HG02588 (cell line): ENCODE results near the gene KLK5.

Experiments
- ATAC-seq: cut with Tn5 transposase; IDR thresholded peaks from one replicate; pipeline ENCODE4 v1.9.1; 2021; ENCODE audit warnings: mild to moderate bottlenecking, moderate library complexity; ENCODE audit not compliant: unreplicated experiment

KLK5 gene

DNA sequence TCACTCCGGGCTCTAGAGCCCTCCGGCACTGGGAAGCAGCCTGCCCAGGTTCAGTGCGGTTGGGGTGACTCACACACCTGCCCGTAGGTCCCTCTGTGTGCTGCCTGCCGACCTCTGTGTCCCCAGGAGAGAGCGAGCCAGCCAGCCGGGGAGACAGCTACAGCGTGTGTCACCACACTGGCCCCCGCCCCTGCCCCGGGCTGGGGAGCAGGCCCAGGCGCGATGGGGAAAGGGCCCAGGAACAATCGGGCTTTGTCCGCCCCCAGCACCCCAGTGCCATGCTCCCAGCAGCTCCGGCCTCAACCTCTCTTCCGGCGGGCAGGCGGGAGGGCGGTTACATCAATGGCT, 16.5 kb upstream of the KLK5 start, which contains the start of gene KLK6:
KLK6 (minus strand) TSS at position 179 of the 348 bp plus-strand sequence. CDS start 1,487 bp downstream, outside the sequence.
- no peak for ATAC-seq

DNA sequence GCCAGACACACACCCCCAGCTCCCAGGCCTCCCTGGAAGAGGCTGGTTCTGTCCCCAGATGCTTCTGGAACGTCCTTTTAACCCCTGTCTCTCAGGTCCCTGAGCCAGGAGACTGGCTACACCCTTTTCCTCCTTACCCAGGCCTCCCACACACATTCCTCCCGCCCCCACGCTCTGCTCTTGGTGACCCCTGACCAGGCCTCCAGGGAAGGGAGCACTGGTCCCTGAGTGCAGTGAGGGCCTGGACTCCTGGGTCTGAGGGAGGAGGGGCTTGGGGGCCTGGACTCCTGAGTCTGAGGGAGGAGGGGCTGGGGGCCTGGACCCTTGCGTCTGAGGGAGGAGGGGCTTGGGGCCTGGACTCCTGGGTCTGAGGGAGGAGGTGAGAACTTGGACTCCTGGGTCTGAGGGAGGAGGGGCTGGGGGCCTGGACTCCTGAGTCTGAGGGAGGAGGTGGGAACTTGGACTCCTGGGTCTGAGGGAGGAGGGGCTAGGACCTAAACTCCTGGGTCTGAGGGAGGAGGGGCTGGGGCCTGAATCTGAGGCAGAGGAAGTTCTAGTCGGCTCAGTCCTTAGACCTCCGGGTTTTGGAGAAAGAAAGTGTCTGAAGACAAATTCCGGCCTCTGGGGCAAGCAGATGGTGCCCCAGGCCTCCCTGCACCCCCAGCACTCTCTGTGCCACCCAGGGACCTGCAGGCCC, 16.0 kb upstream of the KLK5 start:
- no peak for ATAC-seq

DNA sequence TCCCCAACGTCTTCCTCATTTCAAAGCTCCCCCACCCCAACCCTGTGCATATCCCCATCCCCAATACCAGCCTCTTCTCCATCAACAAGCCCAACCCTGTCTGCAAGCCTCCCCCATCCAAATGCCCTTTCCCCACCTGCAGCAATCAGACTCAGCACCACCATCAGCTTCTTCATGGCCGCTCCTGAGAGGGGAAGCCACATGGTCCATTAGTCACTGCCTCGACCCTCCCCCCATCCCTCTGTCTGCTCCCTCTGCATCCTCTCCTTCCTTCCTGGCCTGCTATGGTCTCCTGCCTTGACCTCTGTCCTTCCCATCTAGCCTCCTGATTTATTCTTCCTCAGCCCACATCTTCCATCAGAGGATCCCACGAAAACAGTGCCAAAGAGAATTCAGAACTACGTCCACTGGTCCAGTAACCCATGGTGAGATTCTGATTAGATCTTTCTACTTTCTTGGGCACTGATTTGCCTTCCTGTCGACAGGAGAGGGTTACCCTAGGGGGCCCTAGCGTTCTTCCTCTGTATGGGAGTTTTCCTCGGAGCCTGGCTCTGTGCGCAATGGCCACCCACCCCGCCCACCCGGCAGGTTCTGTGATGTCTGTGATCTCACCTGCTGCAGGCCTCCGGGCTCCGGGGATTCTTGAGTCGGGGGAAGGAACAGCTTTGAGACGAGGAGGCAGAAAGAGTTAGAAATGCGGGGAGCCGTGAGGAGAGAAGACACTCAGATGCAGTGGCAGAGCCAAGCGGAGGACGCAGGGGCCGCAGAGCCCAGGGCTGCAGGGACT, 15.3 kb upstream of the KLK5 start:
- ATAC-seq: no peak

DNA sequence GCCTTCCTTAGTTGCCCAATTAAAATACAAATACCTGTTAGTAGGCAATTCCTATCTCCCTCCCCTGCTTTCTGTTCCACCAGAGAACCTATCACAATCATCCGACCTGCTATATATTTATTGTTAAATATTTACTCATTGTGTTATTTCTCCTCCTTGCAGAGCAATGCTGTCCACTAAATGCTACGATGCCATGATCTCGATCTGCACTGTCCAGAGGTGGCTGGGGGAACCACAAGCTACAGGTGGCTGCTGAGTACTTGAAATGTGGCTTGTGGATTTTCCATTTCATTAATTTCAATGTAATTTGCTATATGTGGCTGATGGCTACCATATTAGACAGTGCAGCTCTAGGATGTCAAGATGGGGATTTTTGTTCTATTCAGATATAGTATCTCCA, 11.4 kb upstream of the KLK5 start:
- no peak for ATAC-seq

DNA sequence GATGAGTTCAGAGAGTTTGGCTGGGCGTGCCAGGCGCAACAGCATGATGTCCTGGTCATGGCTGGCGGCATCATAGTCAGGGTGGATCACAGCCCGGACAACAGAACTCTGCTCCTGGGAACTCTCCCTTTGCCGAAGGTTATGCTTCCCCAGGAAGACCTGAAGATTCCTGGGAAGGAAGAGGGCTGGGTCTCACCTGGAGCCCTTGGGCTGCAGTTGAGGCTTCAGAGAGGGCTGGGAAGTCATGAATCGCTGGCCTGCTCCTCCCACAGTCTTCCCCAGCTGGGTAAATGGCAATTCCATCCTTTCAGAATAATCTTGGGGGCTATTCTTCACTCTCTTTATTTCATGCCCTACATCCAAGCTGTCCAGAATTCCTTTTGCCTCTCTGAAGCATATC, 10.5 kb upstream of the KLK5 start:
- ATAC-seq: no peak

DNA sequence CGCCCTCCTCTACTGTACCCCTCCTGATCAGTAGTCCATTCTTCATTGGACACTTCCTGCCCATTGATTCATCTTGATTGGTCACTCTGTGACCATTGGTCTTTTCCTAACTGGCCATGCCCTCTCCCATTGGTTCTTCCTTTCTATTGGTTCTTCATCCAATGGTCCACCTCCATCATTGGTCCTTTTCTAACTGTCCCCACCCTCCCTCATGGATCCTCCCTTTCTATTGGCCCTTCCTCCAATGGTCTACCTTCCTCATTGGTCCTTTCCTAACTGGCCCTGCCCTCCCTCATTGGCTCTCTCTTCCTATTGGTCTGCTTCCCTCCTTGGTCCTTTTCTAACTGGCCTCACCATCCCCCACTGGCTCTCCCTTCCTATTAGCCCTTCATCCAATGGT, 9.4 kb upstream of the KLK5 start:
- ATAC-seq: no peak

DNA sequence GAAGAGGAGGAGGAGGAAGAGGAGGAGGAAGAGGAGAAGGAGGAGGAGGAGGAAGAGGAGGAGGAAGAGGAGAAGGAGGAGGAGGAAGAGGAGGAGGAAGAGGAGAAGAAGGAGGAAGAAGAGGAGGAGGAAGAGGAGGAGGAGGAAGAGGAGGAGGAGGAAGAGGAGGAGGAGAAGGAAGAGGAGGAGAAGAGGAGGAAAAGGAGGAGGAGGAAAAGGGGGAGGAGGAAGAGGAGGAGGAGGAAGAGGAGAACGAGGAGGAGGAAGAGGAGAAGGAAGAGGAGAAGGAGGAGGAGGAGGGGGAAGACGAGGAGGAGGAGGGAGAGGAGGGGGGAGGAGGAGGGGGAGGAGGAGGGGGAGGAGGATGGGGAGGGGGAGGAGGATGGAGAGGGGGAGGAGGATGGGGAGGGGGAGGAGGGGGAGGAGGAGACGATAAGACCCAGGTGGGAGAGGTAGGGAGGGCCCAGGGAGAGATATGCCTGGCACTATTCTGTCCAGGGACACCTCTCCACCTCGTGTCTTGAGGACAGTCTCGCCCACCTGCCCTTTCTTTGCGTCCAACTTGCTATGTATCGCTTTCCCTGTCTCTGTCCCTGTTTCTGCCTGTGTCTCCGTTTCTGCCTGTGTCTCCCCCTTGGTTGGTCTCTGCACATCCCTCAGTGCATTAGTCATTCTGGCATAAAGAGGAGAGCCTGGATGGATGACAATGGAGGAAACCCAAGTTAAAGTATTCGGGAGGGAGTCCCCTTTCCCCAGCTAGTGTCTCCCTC, 7.1 kb upstream of the KLK5 start:
- no peak for ATAC-seq

DNA sequence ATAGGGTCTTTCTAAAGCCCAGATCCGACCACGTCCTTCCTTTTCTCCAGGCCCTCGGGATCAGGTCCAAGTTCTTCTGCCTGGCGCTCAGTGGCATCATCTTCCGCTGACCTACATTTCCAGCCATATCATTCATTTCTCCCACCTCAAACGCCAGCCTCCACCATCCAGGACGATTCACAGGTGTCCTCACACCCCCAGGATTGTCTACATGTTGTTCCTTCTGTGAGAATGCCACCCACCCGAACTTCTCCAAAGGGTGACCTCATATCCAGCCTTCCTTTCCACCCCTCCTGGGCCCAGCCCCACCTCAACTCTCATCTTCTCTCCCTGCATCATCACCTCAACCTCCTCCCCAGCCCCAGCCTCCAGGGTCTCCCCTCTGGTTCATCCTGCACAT, 4.7 kb upstream of the KLK5 start:
- no peak for ATAC-seq

DNA sequence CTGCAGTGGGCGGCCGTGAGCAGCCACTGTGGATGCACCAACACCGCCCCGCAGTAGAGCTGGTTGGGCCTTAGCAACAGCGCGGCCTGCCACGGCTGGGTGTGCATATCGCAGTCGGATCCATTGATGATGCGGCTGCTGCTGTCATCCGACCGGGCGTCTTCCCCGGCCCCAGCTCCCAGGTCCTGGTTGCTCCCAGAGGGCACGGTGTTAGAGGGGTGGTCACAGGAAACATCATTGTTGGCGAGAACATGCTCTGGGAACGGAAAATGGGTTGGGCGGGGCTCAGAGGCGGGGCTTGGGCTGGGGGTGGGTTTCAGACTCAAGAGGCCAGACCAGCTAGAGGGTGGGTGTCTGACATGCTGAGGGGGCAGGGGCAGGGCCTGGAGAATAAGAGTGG, 3.0 kb downstream of the KLK5 start:
- ATAC-seq: no peak

DNA sequence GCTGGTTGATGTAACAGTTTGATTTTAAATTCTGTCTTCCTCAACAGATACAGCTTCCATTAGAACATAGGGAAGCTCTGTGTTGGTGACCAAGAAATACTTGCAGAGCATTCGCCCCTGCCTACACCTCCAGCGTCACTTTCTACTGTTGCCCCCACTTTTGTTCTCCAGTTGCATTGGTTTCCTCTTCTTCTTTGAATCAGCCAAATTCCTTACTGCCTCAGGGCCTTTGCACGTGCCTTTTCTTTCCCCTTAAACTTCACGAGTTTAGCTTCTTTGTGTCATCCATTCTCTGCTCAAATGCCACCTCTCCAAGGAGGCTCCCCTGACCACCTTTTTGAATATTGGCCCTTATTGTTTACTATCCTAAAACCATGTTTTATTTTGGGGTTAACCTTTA, 5.7 kb downstream of the KLK5 start:
- no peak for ATAC-seq

DNA sequence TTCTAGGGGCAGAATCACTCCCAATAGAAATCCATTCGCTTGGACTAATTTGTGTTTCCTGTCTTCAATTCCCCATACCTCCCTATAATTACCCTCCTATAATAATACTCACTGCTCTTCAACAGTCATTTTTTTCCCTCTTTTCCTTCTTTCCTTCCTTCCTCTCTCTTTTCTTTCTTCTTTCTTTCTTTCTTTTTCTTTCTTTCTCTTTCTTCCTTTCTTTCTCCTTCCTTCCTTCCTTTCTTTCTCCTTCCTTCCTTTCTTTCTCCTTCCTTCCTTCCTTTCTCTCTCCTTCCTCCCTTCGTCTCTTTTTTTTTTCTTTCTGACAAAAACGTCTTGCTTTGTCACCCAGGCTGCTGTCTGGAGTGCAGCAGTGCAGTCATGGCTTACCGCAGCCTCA, 8.0 kb downstream of the KLK5 start:
- no peak for ATAC-seq

DNA sequence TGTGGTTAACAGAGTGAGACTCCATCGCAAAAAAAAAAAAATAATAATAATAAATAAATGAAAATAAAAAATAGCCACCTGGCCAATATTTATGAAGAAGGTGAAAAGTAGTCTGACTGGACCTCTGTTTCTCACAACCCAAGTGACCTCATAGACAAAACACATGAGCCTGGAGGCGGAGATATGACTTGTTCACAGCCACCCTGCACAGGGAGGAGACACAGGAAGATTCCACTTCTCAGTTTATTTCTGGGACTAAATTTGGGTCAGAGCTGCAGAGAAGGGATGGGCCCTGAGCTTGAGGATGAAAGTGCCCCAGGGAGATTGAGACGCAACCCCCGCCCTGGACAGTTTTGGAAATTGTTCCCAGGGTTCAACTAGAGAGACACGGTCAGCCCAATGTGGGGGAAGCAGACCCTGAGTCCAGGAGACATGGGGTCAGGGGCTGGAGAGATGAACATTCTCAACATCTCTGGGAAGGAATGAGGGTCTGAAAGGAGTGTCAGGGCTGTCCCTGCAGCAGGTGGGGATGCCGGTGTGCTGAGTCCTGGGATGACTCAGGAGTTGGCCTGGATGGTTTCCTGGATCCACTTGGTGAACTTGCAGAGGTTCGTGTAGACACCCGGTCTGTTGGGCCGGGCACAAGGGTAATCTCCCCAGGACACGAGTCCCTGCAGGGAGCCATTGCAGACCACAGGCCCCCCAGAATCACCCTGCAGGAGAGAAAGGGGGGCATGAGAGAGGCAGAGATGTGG, 9.6 kb downstream of the KLK5 start:
- no peak for ATAC-seq

DNA sequence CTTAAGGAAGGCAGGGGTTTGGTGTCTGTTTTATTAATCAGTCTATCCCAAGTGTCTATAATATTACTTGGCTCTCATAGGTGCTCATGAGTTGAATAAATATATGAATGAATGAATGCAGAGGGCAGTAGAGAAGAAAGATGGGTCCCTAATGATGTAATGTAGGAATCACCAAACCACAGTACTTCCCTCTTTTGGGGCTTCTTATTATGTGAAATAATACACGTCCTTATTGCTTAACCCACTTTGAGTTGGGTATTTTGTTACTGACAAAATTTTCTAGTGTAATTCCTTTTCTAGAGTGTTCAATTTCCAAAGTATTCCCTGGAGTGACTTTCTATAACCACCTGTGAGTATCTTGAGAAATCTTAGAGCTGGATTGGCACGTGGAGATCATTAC, 13.2 kb downstream of the KLK5 start:
- no peak for ATAC-seq

DNA sequence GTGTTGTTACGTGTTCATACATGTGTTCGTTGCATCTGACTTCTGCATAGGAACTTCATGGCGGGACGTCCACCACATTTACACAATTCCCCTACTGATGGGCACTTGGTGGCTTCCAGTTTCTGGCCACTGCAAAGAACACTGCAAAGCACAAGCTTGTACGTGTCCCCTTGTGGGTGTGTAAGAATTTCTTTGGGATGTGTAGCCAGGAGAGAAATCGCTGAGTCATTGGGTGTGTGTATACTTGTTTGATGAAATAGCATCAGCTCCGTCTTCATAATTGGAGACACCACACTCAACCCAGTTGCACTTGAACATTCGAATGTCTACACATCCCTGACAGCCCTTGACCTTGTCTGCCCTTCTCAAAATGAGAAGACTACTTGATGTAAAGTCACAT, 19.2 kb downstream of the KLK5 start:
- no peak for ATAC-seq

DNA sequence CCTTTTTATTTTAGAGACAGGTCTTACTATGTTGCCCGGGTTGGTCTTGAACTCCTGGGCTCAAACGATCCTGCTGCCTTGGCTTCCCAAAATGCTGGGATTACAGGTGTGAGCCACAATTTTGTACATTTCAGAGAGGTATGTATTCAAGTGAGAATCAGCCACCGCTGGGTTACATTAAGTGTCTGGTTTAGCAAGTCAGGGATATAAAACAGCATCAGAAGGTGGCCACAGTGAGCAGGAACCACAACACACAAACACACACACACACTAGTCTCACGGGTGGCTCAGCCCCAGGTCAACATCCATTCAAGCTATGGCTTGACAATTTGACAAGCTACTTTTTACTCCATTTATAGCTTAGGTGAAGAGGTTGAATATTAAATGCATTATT, 20.2 kb downstream of the KLK5 start:
- no peak for ATAC-seq

DNA sequence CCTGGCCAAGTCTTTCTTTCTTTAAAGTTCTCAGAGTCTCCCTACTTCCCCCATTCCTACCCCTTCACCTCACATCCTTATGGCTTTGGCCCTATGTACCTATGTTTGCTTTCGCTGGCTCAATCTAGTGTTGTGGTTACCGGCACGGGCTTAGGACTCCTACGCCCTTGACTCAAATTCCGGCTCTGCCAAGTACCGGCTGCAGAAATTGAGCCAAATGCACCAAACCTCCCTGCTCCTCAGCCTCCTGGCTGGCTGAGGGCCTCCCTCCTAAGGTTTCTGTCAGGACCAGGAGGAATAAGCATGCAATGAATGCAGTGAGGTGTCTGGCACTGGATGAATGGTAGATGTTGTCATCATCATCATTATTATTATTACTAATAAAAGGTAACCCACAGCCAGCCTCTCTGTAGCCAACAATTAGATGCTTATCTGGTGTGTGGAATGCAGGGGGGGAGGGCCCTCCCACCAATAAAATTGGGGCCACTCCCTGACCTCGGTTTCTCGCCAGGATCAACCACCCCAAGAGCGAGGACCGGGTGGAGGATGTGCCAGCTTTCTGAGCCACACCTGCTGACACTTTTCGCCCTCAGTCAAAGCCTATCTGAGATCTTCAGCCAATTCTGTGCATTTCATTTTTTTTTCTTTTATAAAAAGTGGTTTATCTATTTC, 20.7 kb downstream of the KLK5 start:
- ATAC-seq: no peak

DNA sequence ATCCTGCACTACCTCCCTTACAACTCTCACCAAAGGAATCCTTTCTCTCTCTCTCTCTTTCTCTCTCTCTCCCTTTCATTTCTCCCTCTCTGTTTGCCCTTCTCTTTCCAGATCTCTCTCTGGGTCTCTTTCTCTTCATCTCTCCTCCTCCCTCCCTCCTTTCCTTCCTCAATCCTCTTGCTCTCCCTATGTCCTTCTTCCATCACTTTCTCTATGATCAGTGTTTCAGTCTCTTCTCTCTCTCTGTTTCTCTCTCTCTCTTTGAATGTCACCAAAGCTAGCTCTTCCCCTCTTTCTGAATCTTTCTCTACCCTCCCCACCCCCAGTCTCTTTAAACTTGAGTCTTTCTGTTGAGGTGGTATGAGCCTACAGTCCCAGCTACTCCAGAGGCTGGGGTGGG, 21.8 kb downstream of the KLK5 start:
- ATAC-seq: no peak

DNA sequence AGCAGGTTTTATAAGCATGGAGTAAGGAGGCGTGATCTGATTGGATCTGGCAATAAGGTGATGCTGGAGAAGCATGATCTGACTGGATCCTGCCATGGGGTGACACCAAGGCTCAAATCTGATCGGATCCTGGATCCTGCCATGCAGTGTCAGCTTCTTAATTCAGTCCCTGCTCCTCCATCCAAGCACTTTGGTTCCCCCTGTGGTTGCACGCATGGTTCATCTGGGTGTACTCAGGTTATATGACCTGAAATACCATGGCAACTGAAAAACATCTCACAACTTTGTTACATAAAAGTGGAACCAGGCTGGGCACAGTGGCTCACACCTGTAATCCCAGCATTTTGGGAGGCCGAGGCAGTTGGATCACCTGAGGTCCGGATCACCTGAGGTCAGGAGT, 24.0 kb downstream of the KLK5 start:
- ATAC-seq: no peak

DNA sequence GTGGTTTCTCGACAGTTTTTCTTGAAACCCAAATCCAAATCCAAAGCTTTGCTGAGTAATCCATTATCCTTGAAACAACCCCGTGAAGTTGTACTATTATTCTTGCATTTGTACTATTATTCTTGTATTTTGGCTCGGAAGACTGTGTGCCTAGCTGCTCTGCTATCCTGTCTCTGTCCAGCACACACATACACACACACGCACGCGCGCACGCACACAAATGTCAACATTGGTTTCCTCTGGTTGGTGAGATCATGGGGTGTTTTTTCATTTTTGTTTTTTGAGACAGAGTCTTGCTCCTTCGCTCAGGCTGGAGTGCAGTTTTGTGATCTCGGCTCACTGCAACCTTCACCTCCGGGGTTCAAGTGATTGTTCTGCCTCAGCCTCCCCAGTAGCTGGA, 26.7 kb downstream of the KLK5 start:
- no peak for ATAC-seq

DNA sequence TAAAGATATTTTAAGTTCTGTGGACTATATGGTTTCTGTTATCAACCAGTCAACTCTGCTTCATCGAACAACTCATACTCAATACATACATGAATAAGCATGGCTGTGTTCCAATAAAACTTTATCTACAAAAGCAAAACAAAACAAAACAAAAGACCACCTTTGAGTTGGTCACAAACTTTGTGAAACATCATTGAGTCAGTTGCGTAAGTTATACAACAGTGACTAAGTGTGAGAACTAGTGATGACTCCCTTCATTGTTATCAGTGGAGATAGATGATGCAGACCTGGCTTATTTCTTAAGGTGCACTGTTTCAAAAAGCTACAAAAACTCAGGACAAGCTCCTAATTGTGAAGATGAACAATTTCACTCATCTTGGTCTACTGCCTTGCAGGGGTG, 27.1 kb downstream of the KLK5 start:
- ATAC-seq: no peak

DNA sequence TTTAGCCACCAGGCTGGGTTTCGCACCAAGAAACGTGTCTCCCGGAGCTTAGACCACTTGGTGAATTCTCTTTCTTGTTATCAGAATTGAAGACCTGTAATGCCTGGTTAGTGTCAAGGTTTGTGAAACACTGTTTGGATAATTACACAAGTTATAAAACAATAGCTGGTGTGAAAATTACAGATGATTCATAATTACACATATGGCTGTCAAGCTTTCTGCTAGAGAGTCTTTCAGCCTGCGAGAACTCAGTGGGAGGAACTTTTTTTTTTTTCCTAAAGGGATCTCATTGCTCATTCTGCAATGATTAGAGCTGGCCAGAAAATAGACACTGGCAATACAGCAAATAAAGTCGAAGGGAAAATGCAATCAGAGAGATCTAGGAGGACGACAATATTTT, 28.3 kb downstream of the KLK5 start:
- ATAC-seq: no peak
